SKM-1 treated with dmso at 0.1 percent for 144 hours (cell line): Measurements from ENCODE around the gene FTCDNL1.

Source experiments
- DNase-seq: peaks from one replicate; lab custom pipeline; 2025; ENCODE audit not compliant: unreplicated experiment; lab: John Stamatoyannopoulos, UW

The FTCDNL1 gene

GRCh38 chr2:199743415-199744120 lies 107.4 kb downstream of the FTCDNL1 start:
- DNase-seq = no peak

- DNase-seq = no peak
Observed at GRCh38 chr2:199742884-199743283, 108.1 kb downstream of the FTCDNL1 start.

- DNase-seq = no peak
Observed at GRCh38 chr2:199740111-199740428, 110.9 kb downstream of the FTCDNL1 start.

- DNase-seq = peak; percentile 63
Observed at GRCh38 chr2:199739413-199740110, 111.4 kb downstream of the FTCDNL1 start.

- peak; percentile 96 for DNase-seq
Observed at GRCh38 chr2:199738727-199739412, 112.1 kb downstream of the FTCDNL1 start.

GRCh38 chr2:199734651-199735050 lies 116.3 kb downstream of the FTCDNL1 start:
- DNase-seq = no peak

GRCh38 chr2:199734011-199734410 lies 117.0 kb downstream of the FTCDNL1 start:
- no peak for DNase-seq

- DNase-seq = no peak
Observed at GRCh38 chr2:199727801-199728200, 123.2 kb downstream of the FTCDNL1 start.

- DNase-seq = no peak
Observed at GRCh38 chr2:199727306-199727705, 123.7 kb downstream of the FTCDNL1 start.

GRCh38 chr2:199718074-199718473 lies 132.9 kb downstream of the FTCDNL1 start:
- DNase-seq = no peak

- DNase-seq = no peak
Observed at GRCh38 chr2:199717587-199717907, 133.4 kb downstream of the FTCDNL1 start.

- no peak for DNase-seq
Observed at GRCh38 chr2:199716807-199717586, 134.0 kb downstream of the FTCDNL1 start.

- no peak for DNase-seq
Observed at GRCh38 chr2:199713746-199714145, 137.2 kb downstream of the FTCDNL1 start.

- no peak for DNase-seq
Observed at GRCh38 chr2:199710551-199710950, 140.4 kb downstream of the FTCDNL1 start.
